Pons (tissue), 1 donor: Measurements from ENCODE around the gene UGT1A10.
"Not testable (repeated sequence)": the region's sequence is repeated elsewhere in the genome, so short reads cannot be mapped to it uniquely, and the experiment has no call there.

Experiments
- DNase-seq: peaks from one replicate; pipeline ENCODE4 v3.0.0-alpha.2; 2016; ENCODE audit warnings: low spot score

UGT1A10 gene

GRCh38 chr2:233692648-233693047, 56.4 kb downstream of the UGT1A10 start, which contains the start of gene UGT1A6:
Gene UGT1A6, plus strand, starts transcription at chr2:233692890. Its CDS starts 115 bp downstream, at chr2:233693005.
- no peak for DNase-seq

DNA sequence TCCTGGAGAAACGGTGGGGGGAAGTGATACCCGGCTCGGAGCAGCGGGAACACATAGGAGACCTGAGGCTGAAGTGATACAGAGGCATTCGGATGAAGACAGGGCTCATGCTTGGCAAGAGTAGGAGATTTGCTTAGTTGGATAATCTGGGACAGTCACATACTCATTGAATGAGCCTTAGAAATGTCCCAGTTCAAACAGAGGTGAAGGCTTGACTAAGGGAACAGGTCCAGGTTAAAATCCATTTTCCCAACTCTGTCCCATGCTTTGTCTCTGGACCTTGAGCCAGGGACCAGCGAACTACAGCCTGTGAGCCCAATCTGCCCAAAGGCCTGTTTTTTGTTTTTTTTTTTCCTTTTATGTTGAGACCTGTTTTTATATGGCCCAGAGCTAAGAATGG, 57.7 kb downstream of the UGT1A10 start:
- no peak for DNase-seq

GRCh38 chr2:233698740-233699139, 62.5 kb downstream of the UGT1A10 start:
- no peak for DNase-seq

DNA sequence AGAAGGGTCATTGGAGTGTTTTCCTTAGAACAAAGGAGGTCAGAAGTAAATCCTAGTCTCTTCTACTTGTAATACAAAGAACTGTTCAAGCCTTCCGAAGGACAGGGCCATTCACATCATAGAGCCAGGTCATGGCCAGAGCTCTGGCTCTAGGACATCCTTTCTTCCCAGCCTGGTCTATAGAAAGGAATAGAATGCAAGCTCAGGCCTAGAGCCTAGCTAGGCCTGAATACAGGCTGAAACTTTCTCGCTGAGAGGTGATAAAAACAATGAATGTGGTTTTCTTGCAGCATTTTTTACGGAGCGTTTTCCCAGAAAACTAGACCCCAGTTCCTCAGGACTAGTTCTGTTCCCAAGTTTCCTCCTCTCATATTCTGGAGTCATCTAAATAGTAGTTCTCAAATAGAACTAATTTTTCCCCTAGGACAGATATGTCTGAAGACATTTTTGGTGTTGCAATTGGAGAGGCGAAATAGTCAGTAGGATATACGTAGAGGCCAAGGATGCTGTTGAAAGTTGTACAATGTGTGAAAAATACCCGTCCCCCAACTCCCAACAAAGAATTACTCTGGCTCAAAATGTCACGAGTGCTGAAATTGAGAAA, 63.3 kb downstream of the UGT1A10 start:
- no peak for DNase-seq

DNA sequence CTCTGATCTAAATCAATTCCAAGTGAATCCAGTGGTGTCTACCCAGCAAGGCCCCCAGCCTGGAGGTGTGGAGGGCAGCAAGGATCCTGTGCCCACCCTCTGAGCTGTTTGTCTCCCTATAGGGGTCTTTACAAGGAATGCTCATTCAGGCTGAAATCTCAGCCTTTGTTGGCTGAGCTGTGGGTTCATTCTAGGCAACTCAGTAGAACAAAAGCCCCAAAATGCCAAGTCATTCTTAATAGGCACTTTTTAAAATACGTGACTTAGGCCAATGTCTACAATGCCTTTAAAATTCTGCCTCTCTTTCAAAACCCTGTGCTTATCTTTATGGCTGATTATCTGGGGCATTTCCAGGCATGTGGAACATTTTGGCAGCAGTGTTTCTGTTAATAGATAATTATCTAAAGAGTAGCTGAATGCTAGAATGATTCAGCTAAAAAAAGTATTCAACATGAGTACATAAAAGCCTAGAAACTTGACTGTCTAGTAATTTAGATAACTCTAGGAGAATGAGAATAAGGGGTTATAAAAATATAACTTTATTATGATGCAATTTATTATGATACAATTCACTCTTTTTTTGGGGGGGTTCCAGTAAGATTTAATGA, 63.9 kb downstream of the UGT1A10 start:
- no peak for DNase-seq

DNA sequence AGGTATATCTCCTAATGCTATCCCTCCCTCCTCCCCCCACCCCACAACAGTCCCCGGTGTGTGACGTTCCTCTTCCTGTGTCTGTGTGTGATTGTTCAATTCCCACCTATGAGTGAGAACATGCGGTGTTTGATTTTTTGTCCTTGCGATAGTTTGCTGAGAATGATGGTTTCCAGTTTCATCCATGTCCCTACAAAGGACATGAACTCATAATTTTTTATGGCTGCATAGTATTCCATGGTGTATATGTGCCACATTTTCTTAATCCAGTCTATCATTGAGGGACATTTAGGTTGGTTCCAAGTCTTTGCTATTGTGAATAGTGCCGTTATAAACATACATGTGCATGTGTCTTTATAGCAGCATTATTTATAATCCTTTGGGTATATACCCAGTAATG, 64.6 kb downstream of the UGT1A10 start:
- not testable (repeated sequence) for DNase-seq

GRCh38 chr2:233702238-233702637, 66.0 kb downstream of the UGT1A10 start:
- DNase-seq: no peak

GRCh38 chr2:233705911-233706506, 69.8 kb downstream of the UGT1A10 start:
- no peak for DNase-seq

DNA sequence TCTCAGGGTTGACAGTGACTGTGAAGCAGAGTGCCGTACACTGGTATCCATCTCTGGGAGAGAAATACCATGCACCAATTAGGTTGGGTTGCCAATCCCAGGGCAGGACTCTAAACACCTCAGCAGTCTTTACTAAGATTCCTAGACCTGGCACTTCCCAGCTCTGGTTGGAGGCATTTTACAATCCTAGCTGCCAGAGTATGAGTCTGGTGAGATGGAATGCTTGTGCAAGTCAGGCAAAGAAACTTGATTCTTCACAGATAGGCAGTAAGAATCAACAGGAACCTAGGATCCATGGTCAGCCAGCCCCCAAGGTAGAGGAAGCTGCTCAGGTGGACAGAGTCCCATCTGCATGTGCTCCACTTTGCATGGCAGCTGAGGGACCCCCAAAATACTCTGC, 70.5 kb downstream of the UGT1A10 start:
- no peak for DNase-seq

DNA sequence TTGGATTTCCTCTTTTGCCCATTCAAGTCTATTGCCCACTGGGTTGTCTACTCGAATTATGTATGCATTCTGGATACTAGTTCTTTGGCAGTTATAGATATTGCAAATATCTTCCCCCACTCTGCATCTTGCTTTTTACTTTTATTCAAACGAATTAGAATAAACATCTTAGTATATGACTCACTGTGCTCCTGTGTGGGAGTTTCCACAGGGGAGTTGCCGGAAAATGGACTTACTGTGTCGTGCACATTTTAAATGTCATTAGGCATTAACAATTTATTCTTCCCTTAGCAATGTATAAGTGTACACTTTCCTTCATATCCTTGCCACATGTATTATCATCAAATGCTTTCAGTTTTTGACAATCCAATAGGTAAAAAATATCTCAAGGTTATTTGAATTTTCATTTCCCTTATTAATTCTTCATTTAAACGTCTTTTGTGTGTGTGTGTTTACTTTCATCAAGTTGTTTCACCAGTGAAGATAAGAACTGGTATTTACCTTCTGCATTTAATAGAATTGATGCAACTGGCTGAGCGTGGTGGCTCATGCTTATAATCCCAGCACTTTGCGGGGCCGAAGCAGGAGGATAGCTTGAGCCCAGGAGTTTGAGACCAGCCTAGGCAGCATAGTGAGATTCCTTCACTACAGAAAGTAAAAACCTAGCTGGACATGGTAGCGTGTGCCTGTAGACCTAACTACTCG, 71.8 kb downstream of the UGT1A10 start:
- no peak for DNase-seq

DNA sequence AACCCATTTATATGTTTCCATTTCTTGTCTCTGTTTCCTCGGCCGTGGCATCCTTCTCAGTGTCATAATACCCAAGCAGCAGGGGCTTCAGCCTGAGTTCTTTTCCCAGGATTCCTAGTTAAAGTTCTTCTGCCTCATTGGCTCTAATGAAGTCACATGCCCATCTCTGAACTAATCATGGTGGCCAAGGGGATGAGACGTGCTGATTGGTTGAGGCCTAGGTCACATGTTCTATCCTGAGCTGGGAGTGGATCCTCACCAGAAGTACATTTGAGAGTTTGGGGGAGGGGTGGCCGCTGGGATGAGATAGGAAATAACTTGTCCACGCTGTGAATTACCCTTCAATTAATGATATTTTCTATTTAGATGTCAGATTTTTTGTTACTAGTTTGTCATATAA, 72.7 kb downstream of the UGT1A10 start:
- no peak for DNase-seq

GRCh38 chr2:233711312-233712008, 75.2 kb downstream of the UGT1A10 start:
- peak; percentile 66 for DNase-seq

DNA sequence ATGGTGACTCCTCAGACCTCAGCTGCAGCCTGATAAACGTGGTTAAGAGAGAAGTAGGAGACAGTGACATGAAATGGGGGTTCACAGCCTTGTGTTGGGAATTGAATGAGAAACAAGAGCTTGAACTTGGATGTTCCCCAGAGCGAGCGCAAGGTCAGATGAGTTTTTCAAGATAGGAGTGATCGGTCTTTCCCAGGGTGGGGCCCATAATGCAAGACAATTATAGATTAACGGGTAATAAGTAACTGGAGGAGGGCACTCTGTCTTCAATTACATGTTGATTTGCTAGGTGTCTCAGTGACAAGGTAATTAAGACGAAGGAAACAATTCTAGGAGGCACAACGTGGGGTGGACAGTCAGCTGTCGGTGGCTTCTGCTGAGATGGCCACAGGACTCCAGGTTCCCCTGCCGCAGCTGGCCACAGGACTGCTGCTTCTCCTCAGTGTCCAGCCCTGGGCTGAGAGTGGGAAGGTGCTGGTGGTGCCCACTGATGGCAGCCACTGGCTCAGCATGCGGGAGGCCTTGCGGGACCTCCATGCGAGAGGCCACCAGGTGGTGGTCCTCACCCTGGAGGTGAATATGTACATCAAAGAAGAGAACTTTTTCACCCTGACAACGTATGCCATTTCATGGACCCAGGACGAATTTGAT, 76.5 kb downstream of the UGT1A10 start, which contains the start of gene UGT1A5:
TSS of gene UGT1A5 (plus strand) at position 297 of the 651 bp plus-strand sequence. CDS start at position 382, 85 bp downstream.
- DNase-seq: no peak

- no peak for DNase-seq
These were observed 77.0 kb downstream of the UGT1A10 start for GRCh38 chr2:233713262-233713615.

- no peak for DNase-seq
These were observed 77.9 kb downstream of the UGT1A10 start for GRCh38 chr2:233714121-233714520.

GRCh38 chr2:233718552-233718951, 82.3 kb downstream of the UGT1A10 start, which contains the start of gene UGT1A4:
Gene UGT1A4, plus strand, starts transcription at chr2:233718736. Its CDS starts 85 bp downstream, at chr2:233718821.
- no peak for DNase-seq

DNA sequence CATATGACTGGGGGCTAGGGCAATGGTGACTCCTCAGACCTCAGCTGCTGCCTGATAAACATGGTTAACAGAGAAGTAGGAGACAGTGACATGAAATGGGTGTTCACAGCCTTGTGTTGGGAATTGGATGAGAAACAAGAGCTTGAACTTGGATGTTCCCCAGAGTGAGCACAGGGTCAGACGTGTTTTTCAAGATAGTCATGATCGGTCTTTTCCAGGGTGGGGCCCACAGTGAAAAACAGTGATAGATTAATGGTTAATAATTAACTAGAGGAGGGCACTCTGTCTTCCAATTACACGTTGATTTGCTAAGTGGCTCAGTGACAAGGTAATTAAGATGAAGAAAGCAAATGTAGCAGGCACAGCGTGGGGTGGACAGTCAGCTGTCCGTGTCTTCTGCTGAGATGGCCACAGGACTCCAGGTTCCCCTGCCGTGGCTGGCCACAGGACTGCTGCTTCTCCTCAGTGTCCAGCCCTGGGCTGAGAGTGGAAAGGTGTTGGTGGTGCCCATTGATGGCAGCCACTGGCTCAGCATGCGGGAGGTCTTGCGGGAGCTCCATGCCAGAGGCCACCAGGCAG, 92.6 kb downstream of the UGT1A10 start, which contains the start of gene UGT1A3:
TSS of gene UGT1A3 (plus strand) at position 320 of the 579 bp plus-strand sequence. CDS start at position 405, 85 bp downstream.
- no peak for DNase-seq

DNA sequence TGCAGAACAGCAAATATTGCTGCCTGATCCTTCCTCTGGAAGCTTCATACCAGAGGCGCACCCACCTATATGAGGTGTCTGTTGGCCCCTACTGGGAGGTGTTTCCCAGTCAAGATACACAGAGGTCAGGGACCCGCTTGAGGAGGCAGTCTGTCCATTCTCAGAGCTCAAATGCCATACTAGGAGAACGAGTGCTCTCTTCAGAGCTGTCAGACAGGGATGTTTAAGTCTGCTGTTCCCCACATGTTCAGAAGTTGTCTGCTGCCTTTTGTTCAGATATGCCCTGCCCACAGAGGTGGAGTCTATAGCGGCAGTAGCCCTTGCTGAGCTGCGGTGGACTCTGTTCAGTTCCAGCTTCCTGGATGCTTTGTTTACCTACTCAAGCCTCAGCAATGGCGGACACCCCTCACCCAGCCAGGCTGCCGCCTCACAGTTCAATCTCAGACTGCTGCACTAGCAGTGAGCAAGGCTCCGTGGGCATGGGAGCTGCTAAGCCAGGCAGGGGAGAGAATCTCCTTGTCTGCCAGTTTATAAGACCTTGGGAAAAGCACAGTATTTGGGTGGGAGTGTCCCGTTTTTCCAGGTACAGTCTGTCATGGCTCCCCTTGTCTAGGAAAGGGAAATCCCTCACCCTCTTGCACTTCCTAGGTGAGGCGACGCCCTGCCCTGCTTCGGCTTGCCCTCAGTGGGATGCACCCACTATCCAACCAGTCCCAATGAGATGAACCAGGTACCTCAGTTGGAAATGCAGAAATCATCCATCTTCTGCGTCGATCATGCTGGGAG, 100.8 kb downstream of the UGT1A10 start:
- not testable (repeated sequence) for DNase-seq

GRCh38 chr2:233740870-233741269, 104.6 kb downstream of the UGT1A10 start:
- no peak for DNase-seq
